GM13976 (cell line): Measurements from ENCODE around the gene RSPH6A.

Experiments used
- DNase-seq: peaks from one replicate; pipeline ENCODE4 v3.0.0; 2012; ENCODE audit warnings: low spot score
- CTCF ChIP-seq: IDR thresholded peaks from 2 replicates; pipeline ENCODE4 v1.5.1; 2012; ENCODE audit warnings: borderline replicate concordance, mild to moderate bottlenecking; ENCODE audit not compliant: insufficient read depth; ENCODE audit errors: extremely low read depth, missing control alignments, control extremely low read depth
- in situ Hi-C: fragments of 300-500 bp; cut with MboI; formaldehyde crosslinking; loops from one replicate; pipeline ENCODE4 v1.12.0; 2022; ENCODE audit warnings: low sequenced_read_pairs, mixed read lengths, inconsistent platforms; ENCODE audit not compliant: unreplicated experiment

The RSPH6A gene

GRCh38 chr19:45821570-45821969 is 6.5 kb upstream of the RSPH6A start:
- TF ChIP-seq CTCF, result no peak
- in situ Hi-C loops, result no loop called here
- DNase-seq, result no peak

DNA sequence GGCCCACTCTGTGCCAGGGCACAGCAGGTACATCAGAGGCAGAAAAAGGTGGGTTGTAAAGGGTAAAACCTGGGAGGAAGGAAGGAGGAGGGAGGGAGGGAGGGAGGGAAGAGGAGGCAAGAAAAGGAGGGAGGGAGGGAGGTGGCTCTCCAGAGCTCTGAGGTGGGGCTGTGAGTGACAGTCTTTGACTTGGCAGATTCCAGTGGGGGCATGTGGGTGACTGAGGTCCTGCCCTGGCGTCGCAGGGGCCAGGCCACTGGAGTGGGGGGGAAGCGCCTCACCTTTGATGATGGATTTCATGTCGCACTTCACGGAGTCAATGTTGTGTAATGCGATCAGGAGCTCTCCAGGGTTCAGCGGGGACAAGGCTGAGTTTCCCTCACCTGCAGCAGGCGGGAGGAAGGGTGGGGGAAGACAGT is 6.0 kb upstream of the RSPH6A start:
- in situ Hi-C loops, result no loop called here

DNA sequence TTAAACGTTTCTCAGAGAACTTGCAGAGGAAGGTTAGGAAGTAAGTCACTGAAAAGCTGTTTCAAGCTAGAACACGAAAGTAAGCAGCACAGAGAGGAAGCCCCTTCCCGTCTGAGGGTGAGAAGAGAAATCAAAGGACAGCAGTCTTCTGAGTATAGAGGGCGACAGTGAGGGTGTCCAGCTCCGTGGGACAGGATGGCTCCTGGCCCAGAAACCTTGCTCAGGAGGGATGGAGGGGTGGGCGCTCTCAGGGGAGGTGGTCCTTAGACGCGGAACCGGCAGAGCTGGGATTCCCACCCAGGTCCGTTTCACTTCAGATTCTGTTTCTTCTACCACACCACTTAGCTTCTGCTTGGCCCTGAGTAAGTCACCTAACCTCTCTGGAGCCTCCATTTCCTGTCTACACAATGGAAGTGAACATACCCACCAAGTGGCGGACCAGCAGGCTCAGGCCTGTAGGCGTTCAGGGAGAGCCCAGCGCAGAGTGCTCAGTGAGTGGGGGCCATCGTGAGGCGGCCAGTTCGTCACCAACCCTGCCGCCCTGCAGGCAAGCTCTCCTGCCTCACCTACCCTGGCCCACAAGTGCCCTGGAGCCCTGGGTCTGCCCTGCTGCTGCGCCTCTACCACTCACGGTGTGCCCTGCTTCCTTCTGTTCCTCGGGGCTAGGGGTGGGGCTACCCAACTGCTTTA is 5.5 kb upstream of the RSPH6A start:
- in situ Hi-C loops, result no loop called here
- DNase-seq, result no peak
- TF ChIP-seq CTCF, result no peak

More for the DNA sequence above, 6.0 kb upstream of the RSPH6A start:
- DNase-seq, result no peak
- TF ChIP-seq CTCF, result no peak

GRCh38 chr19:45819769-45820168 is 4.7 kb upstream of the RSPH6A start:
- no peak for TF ChIP-seq CTCF
- no peak for DNase-seq
- in situ Hi-C loops, result no loop called here

GRCh38 chr19:45817725-45818301 is 2.7 kb upstream of the RSPH6A start:
- in situ Hi-C loops, result no loop called here
- no peak for TF ChIP-seq CTCF
- DNase-seq, result no peak

DNA sequence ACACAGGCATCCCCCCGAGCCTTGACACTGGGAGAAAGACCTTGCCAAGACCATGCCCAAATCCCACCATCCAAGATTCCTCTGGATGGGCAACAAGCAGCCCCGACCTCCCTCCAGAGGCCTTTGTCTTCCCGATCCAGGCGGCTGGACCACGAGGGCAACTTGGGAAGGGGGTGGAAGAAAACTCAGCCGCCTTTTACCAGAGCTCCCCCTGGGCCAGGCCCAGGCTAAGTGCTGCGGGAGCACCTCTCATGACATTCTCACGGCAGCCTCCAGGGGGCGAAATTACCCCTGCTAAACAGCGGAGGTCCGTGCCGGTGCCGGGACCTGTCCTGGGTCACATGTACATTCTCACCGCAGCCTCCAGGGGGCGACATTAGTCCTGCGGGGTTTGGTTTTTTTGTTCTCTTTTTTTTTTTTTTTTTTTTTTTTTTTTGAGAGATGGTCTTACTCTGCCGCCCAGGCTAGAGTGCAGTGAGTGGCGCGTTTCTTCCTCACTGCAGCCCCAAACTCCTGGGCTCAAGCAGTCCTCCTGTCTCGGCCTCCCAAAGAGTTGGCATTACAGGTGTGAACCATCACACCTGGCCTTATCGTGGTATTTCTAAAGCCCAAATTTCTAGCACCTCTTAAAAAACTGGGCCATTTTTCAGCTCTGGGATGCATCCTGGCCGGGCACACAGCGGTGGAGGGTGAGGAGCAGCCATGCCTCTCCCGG is 2.1 kb upstream of the RSPH6A start:
- peak; percentile 99 for DNase-seq
- peak; percentile 97 for TF ChIP-seq CTCF
- in situ Hi-C loops, result no loop called here
